MV-4-11 (cell line): ENCODE results near the gene CHCHD4.

ENCODE experiments used
- DNase-seq: peaks from one replicate; lab custom pipeline; 2025; lab: John Stamatoyannopoulos, UW

CHCHD4 gene

DNA sequence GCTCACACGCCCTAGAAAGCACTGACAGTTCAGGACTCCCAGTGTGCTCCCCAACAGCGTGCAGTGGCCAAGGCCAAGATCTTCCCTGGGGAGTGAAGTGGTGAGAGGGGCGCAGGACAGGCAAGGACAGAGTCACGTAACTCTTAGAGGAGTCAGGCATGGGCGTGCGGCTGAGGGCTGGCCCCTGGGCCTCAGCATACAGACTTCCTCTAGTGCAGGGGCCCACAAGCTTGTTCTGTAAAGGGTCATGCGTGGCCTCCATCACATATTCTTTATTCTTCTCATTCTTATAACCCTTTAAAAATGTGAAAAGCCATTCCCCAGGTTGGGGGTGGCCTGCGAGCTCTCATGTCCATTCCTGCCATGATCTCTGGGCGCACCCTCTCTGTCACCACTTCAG, 25.4 kb upstream of the CHCHD4 start:
- no peak for DNase-seq

DNA sequence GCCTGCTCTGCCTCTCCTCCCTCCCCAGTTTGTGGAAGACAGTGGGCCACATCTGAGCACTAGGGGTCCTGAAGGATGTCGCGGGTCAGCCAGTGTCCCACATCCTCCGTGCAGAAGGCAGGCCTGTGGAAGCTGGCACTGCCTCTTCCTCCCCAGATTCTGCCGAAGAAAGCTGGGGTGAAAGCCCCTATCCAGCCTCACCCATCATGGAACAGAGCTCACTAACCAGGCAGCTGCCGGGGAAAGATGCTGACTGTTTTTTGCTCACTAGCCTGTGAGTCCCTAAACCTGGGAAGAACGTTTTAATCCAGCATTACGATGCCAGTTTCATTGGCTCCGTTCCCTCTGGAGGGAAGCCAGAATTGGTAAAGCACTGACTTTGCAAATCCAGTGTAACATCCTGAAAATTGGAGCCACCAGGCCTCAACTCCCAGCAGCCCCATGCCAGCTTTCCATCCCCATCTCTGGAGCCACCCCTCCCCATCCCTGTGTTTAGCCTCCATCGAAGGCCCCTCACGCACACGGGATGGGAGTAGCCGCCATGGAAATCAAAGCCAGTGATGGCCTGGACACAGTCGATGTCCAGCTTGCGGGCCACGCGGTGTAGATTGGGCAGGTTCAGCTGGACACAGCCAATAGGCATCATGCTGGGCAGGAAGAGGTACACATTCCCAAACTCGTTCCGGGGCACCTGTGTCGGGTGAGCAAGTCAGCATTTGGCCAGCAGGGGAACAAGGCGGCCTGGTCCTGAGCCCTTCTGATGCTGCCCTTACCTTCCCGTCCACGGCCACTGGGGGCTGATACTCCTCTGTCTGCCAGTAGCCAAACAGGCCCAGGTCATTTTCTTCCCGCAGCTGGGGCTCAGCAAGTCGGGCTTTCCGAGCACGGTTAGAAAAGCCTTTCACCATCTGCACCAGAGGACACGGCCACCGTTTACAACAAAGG, 23.6 kb upstream of the CHCHD4 start:
- DNase-seq, result no peak

DNA sequence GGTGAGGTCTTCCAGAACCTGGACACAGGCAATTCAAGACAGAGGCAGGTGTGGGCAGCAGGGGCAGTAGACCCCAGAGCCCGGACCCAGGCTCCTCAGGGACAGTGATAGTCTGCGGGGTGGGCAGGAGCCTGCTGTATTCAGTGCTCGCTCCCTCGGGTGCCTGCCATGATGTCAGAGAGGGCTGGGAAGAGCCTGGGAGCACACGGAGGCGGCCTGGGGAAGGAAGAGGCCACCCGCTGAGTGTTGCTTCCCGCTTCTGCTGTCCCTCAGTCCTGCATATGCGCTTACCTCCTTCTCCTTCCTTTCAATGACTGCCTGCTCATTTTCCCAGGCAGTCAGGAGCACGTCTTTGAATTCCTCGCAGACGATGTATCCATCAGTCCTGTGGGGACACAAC, 22.9 kb upstream of the CHCHD4 start:
- no peak for DNase-seq

DNA sequence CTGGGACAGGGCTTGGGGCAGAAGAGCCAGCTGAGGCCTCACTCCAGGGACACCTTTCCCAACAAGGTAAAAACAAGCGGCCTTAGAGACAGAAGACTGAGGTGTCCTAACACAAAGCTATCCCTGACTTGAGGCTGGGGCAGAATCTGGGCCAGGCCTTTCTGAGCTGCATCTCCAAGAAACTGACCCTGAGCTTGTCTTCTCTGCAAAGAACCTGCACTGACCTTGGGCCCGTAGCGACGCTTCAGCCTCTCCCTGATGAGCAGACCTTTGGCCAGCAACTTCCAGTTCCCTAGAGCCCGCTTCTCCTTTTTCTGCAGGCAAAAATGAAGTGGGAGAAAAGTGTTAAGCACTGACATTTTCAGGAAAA, 22.4 kb upstream of the CHCHD4 start:
- DNase-seq, result no peak

DNA sequence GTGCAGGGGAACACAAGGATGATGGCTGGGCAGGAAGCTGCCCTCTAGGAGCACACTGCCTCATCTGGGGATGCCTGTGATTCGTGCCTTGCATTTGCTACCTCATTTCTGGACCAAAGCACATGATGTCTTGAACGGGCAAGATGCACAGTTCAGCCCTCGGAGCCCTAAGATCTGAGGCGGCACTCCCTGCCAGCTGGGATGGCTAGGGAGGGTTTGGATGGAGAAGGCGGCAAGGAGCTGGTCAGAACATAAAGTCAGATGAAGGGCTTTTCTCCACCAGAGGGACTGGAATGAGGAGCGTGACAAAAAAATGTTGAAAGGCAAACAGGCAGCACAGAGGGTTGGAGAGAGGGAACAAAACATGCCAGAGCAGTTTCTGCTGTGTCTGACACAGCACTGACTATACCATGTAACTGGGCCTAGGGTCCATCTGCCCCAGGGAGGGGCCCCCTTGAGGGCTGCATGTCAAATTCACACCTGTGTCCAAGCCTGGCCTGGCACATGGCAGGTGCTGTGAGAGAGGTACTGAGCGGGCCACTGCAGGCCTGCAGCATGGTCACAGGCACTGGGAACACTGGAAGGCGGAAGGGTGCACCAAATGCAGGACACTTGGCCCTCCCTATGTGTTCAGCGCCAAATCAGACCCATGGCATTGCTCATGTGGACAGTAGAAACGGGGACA, 21.9 kb upstream of the CHCHD4 start:
- DNase-seq, result no peak

DNA sequence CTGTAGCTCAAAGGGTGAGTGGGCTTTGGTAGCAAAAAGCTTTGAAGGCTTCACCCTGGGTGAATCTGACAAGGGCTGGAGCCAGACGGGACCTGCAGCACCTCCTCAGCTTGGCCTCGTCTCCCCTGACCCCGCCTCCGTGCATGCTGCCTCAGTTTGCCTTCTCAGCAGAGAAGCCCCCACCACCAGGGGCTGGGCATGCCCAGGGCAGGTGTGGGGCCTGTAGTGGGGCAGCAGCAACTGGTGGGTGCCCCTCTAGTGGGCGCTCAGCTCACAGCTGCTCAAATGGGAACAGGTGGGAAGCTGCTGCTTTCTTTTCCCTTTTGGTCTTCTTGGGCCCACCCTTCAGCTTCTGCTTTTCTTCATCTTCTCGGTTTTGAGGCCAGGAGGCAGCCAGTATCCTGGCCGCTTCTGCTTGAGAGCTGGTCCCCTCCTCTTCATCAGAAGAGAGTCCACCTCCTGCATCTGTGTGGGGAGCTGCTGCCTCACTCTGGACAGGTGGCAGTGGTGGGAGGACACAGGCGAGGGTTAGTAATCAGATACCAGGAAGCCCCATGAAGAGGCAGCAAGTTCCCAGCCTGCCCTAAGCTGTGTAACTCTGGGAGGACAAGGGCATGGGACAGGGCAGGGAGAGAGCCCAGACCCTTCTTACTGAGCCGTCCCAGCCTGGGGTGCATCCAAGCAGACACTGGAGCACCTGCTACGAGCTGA, 21.2 kb upstream of the CHCHD4 start:
- DNase-seq, result peak; percentile 13

DNA sequence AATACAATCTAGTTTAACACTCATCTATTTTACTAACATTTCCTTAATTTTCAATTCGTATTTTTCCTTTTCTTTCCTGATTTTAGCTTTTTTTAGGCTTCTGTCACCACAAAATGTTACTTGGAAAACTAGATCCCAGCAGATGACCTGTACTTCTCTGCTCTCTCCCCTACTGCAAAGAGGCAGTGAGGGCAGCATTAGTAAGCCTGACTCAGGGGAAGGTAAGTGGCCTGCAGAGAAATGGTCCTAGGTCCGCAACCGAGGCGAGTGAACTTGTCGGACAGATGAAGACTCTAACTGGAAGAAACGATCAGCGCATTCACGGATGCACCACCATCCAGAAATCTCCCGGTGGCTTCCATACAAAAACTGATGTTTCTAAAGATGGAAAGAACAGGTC, 20.6 kb upstream of the CHCHD4 start:
- no peak for DNase-seq

DNA sequence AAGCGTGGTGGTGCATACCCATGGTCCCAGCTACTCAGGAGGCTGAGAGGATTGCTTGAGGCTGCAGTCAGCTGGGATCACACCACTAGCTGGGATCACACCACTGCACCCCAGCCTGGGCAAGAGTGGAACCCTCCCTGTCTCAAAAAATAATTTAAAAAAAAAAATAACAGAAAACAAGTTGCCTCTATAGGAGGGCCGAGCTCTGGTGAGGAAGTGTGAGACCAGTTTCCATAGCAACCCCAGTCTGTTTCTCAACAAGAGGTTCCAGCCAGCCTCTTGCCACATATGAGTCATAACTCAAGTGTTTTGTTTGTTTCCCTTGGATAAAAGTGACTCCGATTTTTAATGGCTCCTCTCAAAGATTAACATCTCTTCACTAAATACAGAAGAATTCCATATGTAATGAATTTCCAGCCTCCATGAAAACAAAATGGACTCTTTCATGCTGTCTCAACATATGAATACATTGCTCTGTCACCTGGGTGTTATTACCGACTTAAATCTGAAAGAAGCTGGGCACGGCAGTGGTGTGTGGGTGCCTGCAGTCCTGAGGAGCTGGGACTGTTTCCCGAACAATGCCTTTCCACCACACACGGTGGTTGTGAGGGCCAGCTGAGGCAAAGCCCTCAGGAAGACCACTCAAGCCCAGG, 19.9 kb upstream of the CHCHD4 start:
- DNase-seq, result peak; percentile 99

DNA sequence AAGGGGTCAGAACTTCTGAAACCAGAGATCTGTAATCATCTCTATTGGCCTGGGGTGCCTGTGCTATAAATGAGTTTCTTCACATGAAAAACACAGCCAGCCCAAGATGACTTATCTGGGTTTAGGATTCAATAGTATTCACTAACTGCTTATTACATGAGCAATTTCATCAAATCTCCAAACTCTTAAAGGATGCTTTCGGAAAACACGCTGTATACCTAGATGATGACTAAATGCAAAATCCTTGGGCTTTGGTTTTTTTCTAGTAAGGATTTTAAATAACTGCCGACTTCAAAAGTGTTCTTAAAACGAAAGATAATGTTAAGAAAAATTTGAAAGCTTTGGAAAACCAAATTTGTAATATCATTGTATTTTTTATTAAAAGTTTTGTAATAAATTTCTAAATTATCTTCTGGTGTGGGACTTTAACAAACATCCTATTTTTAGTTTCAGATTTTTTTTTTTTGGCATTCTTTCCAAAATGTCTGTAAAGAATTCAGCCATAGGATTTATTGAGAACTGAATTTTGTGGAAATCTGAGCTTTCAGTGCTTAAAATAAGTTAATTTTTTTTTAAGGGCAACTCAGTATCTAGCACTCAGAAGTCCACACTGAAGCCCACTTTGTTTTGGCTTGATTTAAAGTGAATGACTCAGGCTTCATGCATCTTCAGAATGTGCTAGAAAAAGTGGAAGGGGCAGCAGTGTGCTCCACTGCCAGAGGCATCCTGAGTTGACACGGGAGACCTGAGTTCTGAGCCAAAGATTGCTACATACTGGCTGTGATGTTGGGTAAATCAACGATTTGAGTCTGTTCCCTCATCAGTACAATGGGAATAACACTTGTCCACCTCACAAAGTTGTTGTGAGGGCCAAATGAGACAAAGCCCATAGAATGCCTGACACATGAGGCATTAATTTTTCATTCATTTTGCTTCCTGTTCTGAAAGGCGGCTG, 18.9 kb upstream of the CHCHD4 start:
- peak; percentile 29 for DNase-seq

DNA sequence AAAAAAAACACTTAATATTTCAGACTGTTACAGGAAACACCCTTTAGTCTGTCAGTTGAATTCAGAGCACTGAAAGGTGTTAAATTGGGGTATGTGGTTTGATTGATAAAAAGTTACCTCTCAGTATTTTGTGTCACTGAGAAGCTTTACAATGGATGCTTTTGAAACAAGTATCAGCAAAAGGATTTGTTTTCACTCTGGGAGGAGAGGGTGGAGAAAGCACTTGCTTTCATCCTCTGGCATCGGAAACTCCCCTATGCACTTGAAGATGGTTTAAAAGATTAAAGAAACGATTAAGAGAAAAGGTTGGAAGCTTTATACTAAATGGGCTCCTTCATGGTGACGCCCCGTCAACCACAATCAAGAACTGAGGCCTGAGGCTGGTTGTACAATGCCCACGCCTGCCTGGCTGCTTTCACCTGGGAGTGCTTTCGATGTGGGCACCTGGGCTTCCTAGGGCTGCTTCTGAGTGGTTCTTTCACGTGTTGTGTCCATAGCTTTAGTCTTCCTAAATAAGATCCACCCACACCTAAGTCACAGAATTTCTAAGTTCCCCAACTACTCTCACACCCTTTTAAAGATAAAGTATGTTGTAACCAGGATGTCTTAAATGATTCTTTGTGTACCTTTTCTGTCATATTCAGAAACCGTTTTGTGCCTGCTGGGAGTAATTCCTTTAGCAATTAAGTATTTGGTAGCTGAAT, 18.0 kb upstream of the CHCHD4 start:
- no peak for DNase-seq

DNA sequence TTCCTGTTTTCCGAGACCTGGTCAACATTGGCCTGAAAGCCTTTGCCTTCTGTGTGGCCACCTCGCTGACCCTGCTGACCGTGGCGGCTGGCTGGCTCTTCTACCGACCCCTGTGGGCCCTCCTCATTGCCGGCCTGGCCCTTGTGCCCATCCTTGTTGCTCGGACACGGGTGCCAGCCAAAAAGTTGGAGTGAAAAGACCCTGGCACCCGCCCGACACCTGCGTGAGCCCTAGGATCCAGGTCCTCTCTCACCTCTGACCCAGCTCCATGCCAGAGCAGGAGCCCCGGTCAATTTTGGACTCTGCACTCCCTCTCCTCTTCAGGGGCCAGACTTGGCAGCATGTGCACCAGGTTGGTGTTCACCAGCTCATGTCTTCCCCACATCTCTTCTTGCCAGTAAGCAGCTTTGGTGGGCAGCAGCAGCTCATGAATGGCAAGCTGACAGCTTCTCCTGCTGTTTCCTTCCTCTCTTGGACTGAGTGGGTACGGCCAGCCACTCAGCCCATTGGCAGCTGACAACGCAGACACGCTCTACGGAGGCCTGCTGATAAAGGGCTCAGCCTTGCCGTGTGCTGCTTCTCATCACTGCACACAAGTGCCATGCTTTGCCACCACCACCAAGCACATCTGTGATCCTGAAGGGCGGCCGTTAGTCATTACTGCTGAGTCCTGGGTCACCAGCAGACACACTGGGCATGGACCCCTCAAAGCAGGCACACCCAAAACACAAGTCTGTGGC, 17.1 kb upstream of the CHCHD4 start:
- DNase-seq, result no peak

DNA sequence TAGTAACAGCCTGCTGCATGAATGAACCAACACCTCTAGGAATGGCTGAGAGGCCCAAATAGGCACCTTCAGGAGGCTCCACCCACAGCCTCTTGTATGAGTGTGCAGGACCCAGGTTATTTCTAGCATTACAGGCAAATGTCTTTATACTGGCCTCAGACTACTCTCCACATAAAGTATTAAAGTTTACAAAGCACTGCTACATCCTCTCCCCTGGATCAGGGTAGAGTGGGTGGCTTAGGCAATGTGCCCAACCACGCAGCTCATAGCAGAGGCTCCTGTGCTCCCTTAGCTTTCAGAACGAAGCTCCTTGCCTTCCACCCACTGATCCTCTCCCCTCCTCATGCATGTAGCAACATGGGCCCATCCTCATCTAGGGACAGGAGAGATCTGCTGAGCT, 16.5 kb upstream of the CHCHD4 start:
- DNase-seq, result no peak

DNA sequence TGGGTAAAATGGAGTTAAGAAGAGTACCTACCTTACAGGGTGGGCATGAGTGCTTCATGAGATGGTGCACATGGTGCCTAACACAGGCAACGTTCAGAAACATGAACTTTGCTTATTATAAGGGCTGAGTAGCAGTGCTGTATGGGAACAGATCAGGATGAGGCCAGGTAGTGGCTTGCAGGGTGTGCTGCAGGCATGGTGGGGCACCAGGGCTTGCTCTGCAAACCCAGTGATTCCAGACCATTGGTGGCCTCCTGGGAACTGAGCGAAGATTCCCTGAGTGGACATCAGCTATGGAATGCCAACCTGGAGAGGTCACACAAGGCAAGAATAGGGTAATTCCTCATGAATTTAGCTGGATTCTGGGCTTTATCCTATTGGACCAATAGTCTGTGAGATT, 16.0 kb upstream of the CHCHD4 start:
- DNase-seq, result no peak

DNA sequence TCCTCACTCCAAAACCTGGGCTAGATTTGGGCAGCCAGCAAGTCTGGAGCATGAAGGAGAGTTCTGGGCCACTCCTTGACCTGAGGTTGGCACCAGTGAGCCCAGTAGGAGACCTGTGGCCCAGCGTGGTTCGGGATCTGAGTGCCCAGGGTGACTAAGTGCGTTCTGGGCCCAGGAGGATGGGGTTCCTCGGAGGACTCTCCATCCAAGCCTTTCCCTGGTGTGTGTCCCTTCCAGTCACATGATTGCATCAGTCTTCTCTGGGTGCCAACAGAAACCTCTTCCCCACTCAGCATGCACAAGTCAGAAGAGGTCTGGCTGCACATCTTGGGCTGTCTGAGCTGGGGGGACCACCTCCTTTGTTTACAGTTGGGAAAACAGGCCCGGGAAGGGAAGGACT, 15.1 kb upstream of the CHCHD4 start:
- DNase-seq, result no peak

DNA sequence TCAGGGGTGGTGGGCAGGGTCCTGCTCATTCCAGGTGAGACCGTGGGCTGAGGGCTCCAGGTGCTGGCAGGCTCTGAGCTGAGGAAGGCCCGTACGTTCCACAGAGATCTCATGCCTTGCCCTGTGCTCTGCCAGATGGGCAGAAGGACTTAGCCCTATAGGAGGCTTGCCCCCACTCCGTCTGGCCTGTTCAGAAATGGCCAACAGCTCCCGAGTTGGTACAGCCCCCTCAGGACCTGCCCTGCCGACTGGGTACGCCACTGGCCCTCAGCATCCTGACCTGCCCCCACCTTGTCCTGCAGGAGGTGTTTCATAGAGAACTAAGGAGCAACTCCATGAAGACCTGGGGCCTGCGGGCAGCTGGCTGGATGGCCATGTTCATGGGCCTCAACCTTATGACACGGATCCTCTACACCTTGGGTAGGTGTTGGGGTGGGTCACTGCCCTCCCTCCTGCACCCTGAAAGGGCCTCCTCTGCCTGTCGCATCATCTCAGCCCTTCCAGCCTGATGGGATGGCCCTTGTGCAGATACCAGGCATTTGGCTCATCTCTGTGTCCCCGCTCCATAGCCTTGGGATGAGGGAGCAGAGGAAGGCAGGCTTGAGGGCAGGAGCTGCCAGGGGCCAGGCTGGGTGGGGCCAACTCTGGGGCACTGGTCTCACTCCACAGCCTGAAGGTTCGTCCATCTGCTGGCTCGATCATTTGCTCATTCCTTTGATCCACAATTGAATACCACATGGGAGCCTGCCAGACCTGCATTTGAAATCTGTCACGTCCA, 14.4 kb upstream of the CHCHD4 start:
- no peak for DNase-seq

DNA sequence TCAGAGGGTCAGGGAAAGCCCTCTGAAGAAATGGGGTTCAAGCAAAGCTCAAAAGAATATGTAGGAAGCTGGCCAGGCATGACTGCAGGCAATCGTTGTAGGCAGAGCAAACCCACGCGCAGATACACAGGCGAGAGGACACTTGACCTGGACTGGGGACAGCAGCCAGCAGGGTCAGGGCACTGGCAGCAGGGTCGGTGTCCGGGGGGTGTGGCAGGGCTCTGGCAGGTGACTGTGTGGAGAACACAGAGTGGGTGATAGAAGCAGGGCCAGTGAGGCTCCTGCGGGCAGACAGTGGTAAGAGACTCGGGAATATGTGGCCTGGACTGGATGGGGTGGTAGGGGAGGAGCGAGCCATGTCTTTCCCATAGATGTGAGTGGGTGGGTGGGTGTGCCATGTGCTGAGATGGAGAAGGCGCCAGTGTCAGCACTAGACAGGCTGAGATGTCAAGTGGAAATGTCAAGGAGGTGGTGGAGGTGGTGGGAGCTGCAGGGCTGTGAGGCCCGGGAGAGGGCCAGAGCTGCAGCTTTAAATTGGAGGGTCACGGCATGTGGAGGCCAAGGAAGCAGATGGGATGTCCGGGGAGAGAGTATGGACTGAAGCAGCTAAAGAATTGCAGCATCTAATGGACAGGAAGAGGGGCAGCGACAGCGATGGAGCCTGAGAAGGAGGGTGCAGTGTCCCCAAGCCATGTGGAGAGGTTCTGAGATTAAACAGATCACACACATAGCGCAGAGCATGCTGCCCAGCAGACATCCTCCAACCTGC, 13.6 kb upstream of the CHCHD4 start:
- no peak for DNase-seq

DNA sequence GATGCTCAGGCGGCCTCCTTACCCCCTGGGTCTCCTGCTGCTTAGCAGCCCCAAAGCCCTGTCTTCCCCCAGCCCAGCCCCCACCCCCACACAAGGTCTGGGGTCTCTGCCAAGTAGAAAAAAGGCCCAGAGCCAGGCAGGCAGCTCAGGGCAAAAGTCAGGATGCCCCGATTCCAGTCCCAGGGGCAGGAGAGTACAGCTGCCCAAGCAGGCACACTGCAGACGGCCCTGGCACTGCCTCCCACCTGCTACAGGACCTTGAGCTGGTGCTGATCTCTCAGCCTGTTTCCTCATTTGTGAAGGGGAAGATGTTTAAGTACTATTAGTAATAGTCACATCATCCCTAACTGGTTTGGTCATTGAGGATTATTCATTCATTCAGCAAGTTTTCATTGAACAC, 12.8 kb upstream of the CHCHD4 start:
- DNase-seq, result no peak

DNA sequence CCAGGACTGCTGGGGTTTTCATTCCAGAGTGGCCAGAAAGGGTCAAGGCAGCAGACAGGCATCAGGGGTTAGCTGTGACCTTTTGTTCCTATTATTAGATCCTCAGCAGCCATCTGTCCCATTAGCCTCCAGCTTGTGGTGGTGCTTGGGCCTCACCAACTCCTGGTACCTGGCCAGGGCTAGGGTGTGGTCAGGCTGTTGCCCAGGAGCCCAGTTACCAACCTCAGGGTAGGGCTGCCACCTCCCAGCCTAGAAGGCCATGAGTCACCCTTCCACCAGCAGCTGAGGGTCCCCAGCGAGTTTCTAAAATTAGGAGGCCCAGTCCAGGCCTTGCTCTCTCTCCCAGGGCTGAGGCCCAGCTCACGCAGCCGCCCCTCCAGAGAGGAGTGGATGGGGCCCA, 12.3 kb upstream of the CHCHD4 start:
- DNase-seq, result no peak
